KMS-11 (cell line): Measurements from ENCODE around the gene RFC3.

Source experiments
- H2AFZ ChIP-seq: fragments of 200-600 bp; sonication (generic); 2 replicates; pipeline ENCODE4 v1.6.1; 2016; ENCODE audit warnings: antibody characterized with exemption, mixed run types, low read depth
- H3K27ac ChIP-seq: fragments of 200-600 bp; sonication (generic); 2 replicates; pipeline ENCODE4 v1.6.1; 2016; ENCODE audit warnings: mild to moderate bottlenecking, mixed run types
- H3K27me3 ChIP-seq: fragments of 200-600 bp; sonication (generic); 2 replicates; pipeline ENCODE4 v1.6.1; 2017; ENCODE audit warnings: mild to moderate bottlenecking, low read depth, mixed run types, moderate library complexity; ENCODE audit not compliant: insufficient read depth
- H3K36me3 ChIP-seq: fragments of 200-600 bp; sonication (generic); 2 replicates; pipeline ENCODE4 v1.6.1; 2017; ENCODE audit warnings: mild to moderate bottlenecking, mixed run types; ENCODE audit not compliant: insufficient read depth
- H3K4me1 ChIP-seq: fragments of 200-600 bp; sonication (generic); 2 replicates; pipeline ENCODE4 v1.6.1; 2016; ENCODE audit warnings: mild to moderate bottlenecking, low read depth, mixed run types; ENCODE audit not compliant: poor library complexity, severe bottlenecking
- H3K4me2 ChIP-seq: fragments of 200-600 bp; sonication (generic); 2 replicates; pipeline ENCODE4 v1.7.0; 2016; ENCODE audit warnings: mild to moderate bottlenecking, mixed run types
- H3K4me3 ChIP-seq: fragments of 200-600 bp; sonication (generic); IDR thresholded peaks from 2 replicates; pipeline ENCODE4 v1.6.1; 2017; ENCODE audit warnings: low read depth, low read length, mixed read lengths; ENCODE audit not compliant: insufficient read depth
- H3K79me2 ChIP-seq: fragments of 200-600 bp; sonication (generic); 2 replicates; pipeline ENCODE4 v1.6.1; 2016; ENCODE audit warnings: low read depth, mixed run types; ENCODE audit not compliant: insufficient read depth
- H3K9ac ChIP-seq: fragments of 200-600 bp; sonication (generic); 2 replicates; pipeline ENCODE4 v1.6.1; 2016; ENCODE audit warnings: mild to moderate bottlenecking, mixed run types
- H4K20me1 ChIP-seq: fragments of 200-600 bp; sonication (generic); 2 replicates; pipeline ENCODE4 v1.6.1; 2016; ENCODE audit warnings: mild to moderate bottlenecking, mixed run types; ENCODE audit not compliant: insufficient read depth
- CTCF ChIP-seq: fragments of 200-600 bp; sonication (generic); conservative IDR thresholded peaks from 2 replicates; pipeline ENCODE4 v1.6.1; 2017; ENCODE audit warnings: low read depth, mild to moderate bottlenecking, antibody characterized with exemption, low read length, moderate library complexity, mixed read lengths

Gene RFC3

DNA sequence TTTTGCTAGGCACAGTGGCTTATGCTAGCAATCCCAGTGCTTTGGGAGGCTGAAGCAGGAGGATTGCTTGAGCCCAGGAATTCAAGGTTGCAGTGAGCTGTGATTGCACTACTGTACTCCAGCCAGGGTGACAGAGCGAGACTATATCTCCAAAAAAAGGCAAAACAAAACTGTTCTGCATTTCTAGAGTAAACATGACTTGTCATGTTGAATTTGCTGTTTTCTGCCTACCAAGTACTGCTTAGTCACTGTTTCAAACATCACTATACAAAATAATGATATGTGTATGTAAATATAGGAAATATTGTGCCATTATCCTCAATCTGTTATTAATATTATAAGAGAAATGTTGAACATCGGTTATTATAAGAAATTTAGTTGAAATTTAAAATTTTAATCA, 9.2 kb downstream of the RFC3 start:
- no peaks in the 10 kb centered on the region for H3K79me2 ChIP-seq
- H3K27me3 ChIP-seq, result no peaks in the 10 kb centered on the region
- no peak overlapping the region for H3K9ac ChIP-seq
- H3K4me1 ChIP-seq, result no peaks in the 10 kb centered on the region
- H3K4me2 ChIP-seq, result no peak overlapping the region
- no peaks in the 10 kb centered on the region; the same call in 1 of the 2 replicates for H3K36me3 ChIP-seq
- no peak overlapping the region for H2AFZ ChIP-seq
- H3K27ac ChIP-seq, result no peak overlapping the region
- no peak for TF ChIP-seq CTCF
- H4K20me1 ChIP-seq, result no peaks in the 10 kb centered on the region
- no peak overlapping the region for H3K4me3 ChIP-seq

GRCh38 chr13:33828431-33829129, 10.6 kb downstream of the RFC3 start:
- no peak overlapping the region for H3K4me2 ChIP-seq
- no peak overlapping the region for H3K4me3 ChIP-seq
- H3K27ac ChIP-seq, result no peak overlapping the region
- no peaks in the 10 kb centered on the region for H3K4me1 ChIP-seq
- no peak overlapping the region for H2AFZ ChIP-seq
- no peaks in the 10 kb centered on the region for H3K79me2 ChIP-seq
- no peak overlapping the region for H3K9ac ChIP-seq
- no peak for TF ChIP-seq CTCF
- H4K20me1 ChIP-seq, result no peaks in the 10 kb centered on the region
- H3K36me3 ChIP-seq, result no peaks in the 10 kb centered on the region; the same call in 1 of the 2 replicates
- H3K27me3 ChIP-seq, result no peaks in the 10 kb centered on the region

GRCh38 chr13:33832872-33833271, 14.9 kb downstream of the RFC3 start:
- Histone ChIP-seq H3K36me3 (no peaks in the 10 kb centered on the region; the same call in 1 of the 2 replicates), H3K27ac (no peak overlapping the region), H3K79me2 (no peaks in the 10 kb centered on the region), H3K9ac (no peak overlapping the region), H2AFZ (no peak overlapping the region), H4K20me1 (no peaks in the 10 kb centered on the region), H3K27me3 (no peaks in the 10 kb centered on the region), H3K4me3 (no peak overlapping the region), H3K4me2 (no peak overlapping the region), H3K4me1 (no peaks in the 10 kb centered on the region)
- no peak for TF ChIP-seq CTCF

DNA sequence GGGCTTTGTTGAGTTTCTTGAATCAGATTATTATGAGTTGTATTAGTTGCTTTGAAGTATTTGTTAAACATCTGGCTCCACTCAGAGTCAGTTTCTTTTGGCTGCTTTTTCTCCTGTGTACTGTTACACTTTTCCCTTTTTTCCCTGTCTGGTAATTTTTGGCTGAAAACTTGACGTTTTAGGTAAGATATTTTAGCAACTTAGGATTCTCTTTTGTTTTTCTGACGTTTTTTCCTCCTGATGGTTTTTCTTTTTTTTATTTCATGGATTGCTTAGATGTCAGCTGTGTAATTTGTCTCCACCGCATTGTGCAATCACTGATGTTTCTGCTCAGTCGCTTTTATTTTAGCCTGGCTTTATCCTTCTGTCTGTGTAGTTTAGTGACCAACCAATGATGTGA, 20.7 kb downstream of the RFC3 start:
- H3K4me1 ChIP-seq, result no peaks in the 10 kb centered on the region
- no peak overlapping the region for H3K27ac ChIP-seq
- no peak overlapping the region for H2AFZ ChIP-seq

More for the DNA sequence above, 20.7 kb downstream of the RFC3 start:
- H4K20me1 ChIP-seq, result no peaks in the 10 kb centered on the region
- no peaks in the 10 kb centered on the region for H3K36me3 ChIP-seq
- H3K79me2 ChIP-seq, result no peaks in the 10 kb centered on the region
- H3K4me3 ChIP-seq, result no peak overlapping the region
- H3K27me3 ChIP-seq, result no peaks in the 10 kb centered on the region
- H3K4me2 ChIP-seq, result no peak overlapping the region
- H3K9ac ChIP-seq, result no peak overlapping the region
- no peak for TF ChIP-seq CTCF
